ENCODE measurements around the gene KIFC3. TPM values are rescaled to one million over a fixed set of nuclear protein-coding genes. Genes with fewer than 3 reads are reported as not detected.

KIFC3 gene
- total RNA-seq, 1 experiment from 2014 or later: 32.6 TPM

DNA sequence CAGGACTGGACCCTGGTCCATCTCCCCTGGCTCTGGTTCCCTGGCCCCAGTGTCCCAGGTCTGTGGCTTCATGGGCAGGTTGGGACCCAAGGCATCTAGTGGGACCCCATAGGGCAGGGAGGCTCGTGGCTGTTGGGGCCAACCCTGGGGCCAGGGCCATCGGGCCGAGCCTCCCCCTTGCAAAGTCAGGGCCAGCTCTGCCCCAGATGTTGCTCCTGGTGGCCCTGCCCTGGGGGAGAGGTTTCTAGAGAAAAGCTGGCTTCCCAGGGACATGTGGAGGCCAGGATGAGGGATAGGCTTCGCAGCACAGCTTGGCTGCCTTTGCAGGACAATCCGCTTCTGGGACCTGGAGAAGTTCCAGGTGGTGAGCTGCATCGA lies 50.1 kb downstream of the KIFC3 start:
- Histone ChIP-seq H4K20me1 (ENCODE audit: low read length) (no peaks in the 10 kb centered on the region), H3K4me1 (ENCODE audit: insufficient read depth, low read length) (no peaks in the 10 kb centered on the region), H3K27me3 (ENCODE audit: low read length) (no peaks in the 10 kb centered on the region), H2AFZ (ENCODE audit: low read length) (no peak overlapping the region), H3K9me3 (ENCODE audit: low read length) (no peaks in the 10 kb centered on the region), H3K79me2 (ENCODE audit: low read length) (no peaks in the 10 kb centered on the region), H3K36me3 (ENCODE audit: low read depth, low read length) (no peaks in the 10 kb centered on the region), H3K9me2 (replicated peaks; ENCODE audit: low read length) (no peaks in the 10 kb centered on the region), H3F3A (ENCODE audit: low read length, unreplicated experiment) (no peaks in the 10 kb centered on the region), H3K4me3 (ENCODE audit: low read length) (no peak overlapping the region), H3K27ac (ENCODE audit: low read length) (no peak overlapping the region), H3K9ac (ENCODE audit: low read length) (no peak overlapping the region), H3K4me2 (ENCODE audit: low read length) (no peak overlapping the region)
- ATAC-seq: no peak
- DNase-seq: no peak
- intact Hi-C loops (cut with micrococcal nuclease): no loop called here
- ChIA-PET CTCF (no interaction called here), POLR2A (ENCODE audit: unreplicated experiment) (no interaction called here)
- TF ChIP-seq, protein P1, sequence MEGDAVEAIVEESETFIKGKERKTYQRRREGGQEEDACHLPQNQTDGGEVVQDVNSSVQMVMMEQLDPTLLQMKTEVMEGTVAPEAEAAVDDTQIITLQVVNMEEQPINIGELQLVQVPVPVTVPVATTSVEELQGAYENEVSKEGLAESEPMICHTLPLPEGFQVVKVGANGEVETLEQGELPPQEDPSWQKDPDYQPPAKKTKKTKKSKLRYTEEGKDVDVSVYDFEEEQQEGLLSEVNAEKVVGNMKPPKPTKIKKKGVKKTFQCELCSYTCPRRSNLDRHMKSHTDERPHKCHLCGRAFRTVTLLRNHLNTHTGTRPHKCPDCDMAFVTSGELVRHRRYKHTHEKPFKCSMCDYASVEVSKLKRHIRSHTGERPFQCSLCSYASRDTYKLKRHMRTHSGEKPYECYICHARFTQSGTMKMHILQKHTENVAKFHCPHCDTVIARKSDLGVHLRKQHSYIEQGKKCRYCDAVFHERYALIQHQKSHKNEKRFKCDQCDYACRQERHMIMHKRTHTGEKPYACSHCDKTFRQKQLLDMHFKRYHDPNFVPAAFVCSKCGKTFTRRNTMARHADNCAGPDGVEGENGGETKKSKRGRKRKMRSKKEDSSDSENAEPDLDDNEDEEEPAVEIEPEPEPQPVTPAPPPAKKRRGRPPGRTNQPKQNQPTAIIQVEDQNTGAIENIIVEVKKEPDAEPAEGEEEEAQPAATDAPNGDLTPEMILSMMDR (conservative IDR thresholded peaks at IDR 0.05; ENCODE audit: low read depth, low read length): no peak
- no peak for TF ChIP-seq EZH2 (IDR thresholded peaks at IDR 0.05; ENCODE audit: low read length, unreplicated experiment)
- TF ChIP-seq EZH2phosphoT487 (IDR thresholded peaks at IDR 0.05; ENCODE audit: borderline replicate concordance, low read length): no peak
- no TSS peak for BruUV-seq (replicated peaks)

DNA sequence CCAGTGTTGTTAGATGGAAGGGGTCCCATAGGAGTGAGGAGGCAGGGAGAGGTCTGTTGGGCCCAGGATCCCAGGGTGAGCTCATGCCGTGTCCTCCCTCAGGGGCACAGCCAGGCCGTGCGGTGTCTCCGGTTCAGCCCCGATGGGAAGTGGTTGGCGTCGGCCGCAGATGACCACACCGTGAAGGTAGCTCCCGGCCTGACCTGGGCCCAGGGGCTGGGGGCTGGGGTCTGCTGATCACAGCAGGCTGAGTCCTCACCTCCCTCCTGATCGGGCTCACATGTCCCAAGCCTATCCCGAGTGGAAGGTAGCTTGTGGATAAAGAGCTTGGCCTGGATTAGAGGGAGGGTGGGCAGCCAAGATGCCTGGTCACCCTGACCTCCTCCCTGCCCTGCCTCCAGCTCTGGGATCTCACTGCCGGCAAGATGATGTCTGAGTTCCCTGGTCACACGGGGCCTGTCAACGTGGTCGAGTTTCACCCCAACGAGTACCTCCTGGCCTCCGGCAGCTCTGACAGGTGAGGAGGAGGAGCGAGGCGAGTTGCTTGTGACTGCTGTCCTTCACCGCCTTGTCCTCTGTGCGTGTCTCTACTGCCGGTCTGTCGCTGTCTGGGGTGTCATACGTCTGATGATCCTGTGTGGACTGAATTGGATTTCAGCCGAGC lies 50.6 kb downstream of the KIFC3 start:
- H3K9me2 ChIP-seq (replicated peaks; ENCODE audit: low read length): no peaks in the 10 kb centered on the region
- no peaks in the 10 kb centered on the region for H3K4me1 ChIP-seq (ENCODE audit: insufficient read depth, low read length)
- H4K20me1 ChIP-seq (ENCODE audit: low read length): no peaks in the 10 kb centered on the region
- no peaks in the 10 kb centered on the region for H3K9me3 ChIP-seq (ENCODE audit: low read length)
- H3K79me2 ChIP-seq (ENCODE audit: low read length): no peaks in the 10 kb centered on the region
- ChIA-PET POLR2A (ENCODE audit: unreplicated experiment) (no interaction called here), CTCF (no interaction called here)
- intact Hi-C loops (cut with micrococcal nuclease): no loop called here
- H3K36me3 ChIP-seq (ENCODE audit: low read depth, low read length): no peaks in the 10 kb centered on the region
- H3K27me3 ChIP-seq (ENCODE audit: low read length): no peaks in the 10 kb centered on the region
- H3F3A ChIP-seq (ENCODE audit: low read length, unreplicated experiment): no peaks in the 10 kb centered on the region
- no peak for DNase-seq
- no TSS peak for BruUV-seq (replicated peaks)
- ATAC-seq: no peak
- no peak overlapping the region for H3K27ac ChIP-seq (ENCODE audit: low read length)
- no peak overlapping the region for H2AFZ ChIP-seq (ENCODE audit: low read length)
- no peak overlapping the region for H3K9ac ChIP-seq (ENCODE audit: low read length)
- no peak overlapping the region for H3K4me2 ChIP-seq (ENCODE audit: low read length)
- no peak for TF ChIP-seq EZH2phosphoT487 (IDR thresholded peaks at IDR 0.05; ENCODE audit: borderline replicate concordance, low read length)
- TF ChIP-seq, protein P1 (conservative IDR thresholded peaks at IDR 0.05; ENCODE audit: low read depth, low read length): no peak
- TF ChIP-seq EZH2 (IDR thresholded peaks at IDR 0.05; ENCODE audit: low read length, unreplicated experiment): no peak
- H3K4me3 ChIP-seq (ENCODE audit: low read length): no peak overlapping the region

DNA sequence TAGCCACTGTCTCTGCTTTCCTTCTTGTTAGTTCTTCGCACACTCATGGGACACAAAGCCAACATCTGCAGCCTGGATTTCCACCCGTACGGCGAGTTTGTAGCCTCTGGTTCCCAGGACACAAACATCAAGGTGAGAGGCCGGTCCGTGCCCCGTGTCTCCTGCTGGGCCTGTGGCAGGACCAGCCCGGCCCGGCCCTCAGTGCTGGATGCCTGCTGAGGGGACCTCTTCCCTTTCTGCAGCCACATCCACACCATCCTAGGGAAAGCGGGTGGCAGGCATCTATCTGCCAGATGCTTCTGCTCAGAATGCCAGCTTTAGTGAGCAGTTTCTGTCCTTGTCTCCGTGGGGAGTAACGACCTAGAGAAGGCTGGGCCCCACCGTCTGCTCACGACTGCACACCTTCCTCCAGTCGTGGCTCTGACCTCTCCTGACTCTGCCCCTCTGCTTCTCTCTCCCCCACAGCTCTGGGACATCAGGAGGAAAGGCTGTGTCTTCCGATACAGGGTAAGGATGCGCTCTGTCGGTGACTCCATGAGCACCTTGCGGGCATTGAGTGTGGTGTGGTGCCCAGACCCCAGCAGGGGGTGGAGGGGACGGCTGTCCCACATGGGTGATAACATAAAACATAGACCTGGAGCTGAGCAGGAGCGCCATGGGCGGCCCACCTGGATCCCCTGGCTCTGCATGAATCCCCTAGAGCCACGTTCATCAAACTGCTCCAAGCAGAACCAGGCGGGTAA lies 51.3 kb downstream of the KIFC3 start:
- ChIA-PET CTCF (no interaction called here), POLR2A (ENCODE audit: unreplicated experiment) (no interaction called here)
- no peak overlapping the region for H3K4me3 ChIP-seq (ENCODE audit: low read length)
- no peaks in the 10 kb centered on the region for H3F3A ChIP-seq (ENCODE audit: low read length, unreplicated experiment)
- no peak overlapping the region for H2AFZ ChIP-seq (ENCODE audit: low read length)
- H3K4me2 ChIP-seq (ENCODE audit: low read length): no peak overlapping the region
- no TSS peak for BruUV-seq (replicated peaks)
- no peaks in the 10 kb centered on the region for H3K79me2 ChIP-seq (ENCODE audit: low read length)
- H3K9me2 ChIP-seq (replicated peaks; ENCODE audit: low read length): no peaks in the 10 kb centered on the region
- no peaks in the 10 kb centered on the region for H3K9me3 ChIP-seq (ENCODE audit: low read length)
- no peaks in the 10 kb centered on the region for H4K20me1 ChIP-seq (ENCODE audit: low read length)
- H3K27me3 ChIP-seq (ENCODE audit: low read length): no peaks in the 10 kb centered on the region
- TF ChIP-seq EZH2 (IDR thresholded peaks at IDR 0.05; ENCODE audit: low read length, unreplicated experiment): no peak
- TF ChIP-seq, protein P1 (conservative IDR thresholded peaks at IDR 0.05; ENCODE audit: low read depth, low read length): no peak
- no peak for TF ChIP-seq EZH2phosphoT487 (IDR thresholded peaks at IDR 0.05; ENCODE audit: borderline replicate concordance, low read length)
- no peak overlapping the region for H3K9ac ChIP-seq (ENCODE audit: low read length)
- H3K4me1 ChIP-seq (ENCODE audit: insufficient read depth, low read length): no peaks in the 10 kb centered on the region
- no peak overlapping the region for H3K27ac ChIP-seq (ENCODE audit: low read length)
- intact Hi-C loops (cut with micrococcal nuclease): no loop called here
- ATAC-seq (no peak), DNase-seq (no peak)
- no peaks in the 10 kb centered on the region for H3K36me3 ChIP-seq (ENCODE audit: low read depth, low read length)

Data from PC-3 (cell line).